Uterus (tissue), 4 donors: ENCODE data around the gene ZIC1. TPM values are rescaled to one million over a fixed set of nuclear protein-coding genes. Genes with fewer than 3 reads are reported as not detected.

Experiments used
- DNase-seq, 2 donors: peaks; one replicate each; pipeline ENCODE4 v3.0.0-alpha.2; 2019 to 2020
- H3K27ac ChIP-seq, 2 donors: fragments of 200-600 bp; sonication (generic); 1 replicate in 1 of 2; 2 replicates in 1 of 2; pipeline ENCODE4 v1.5.1; 2016 to 2018
- H3K27me3 ChIP-seq, 2 donors: fragments of 200-600 bp; sonication (generic); one replicate each; pipeline ENCODE4 v1.5.1; 2018 to 2019; ENCODE audit warnings: control low read depth in 1 of 2
- H3K36me3 ChIP-seq, 2 donors: fragments of 200-600 bp; sonication (generic); one replicate each; pipeline ENCODE4 v1.5.1; 2019; ENCODE audit warnings: control low read depth in 1 of 2
- H3K4me1 ChIP-seq, 2 donors: fragments of 200-600 bp; sonication (generic); one replicate each; pipeline ENCODE4 v1.5.1; 2018 to 2019; ENCODE audit warnings: control low read depth in 1 of 2
- H3K4me3 ChIP-seq, 2 donors: fragments of 200-600 bp; sonication (generic); 1 replicate in 1 of 2; 2 replicates in 1 of 2; pipeline ENCODE4 v1.5.1; 2018 to 2019; ENCODE audit warnings: mild to moderate bottlenecking in 1 of 2
- H3K9me3 ChIP-seq, 2 donors: fragments of 200-600 bp; sonication (generic); one replicate each; pipeline ENCODE4 v1.5.1; 2019; ENCODE audit warnings: control low read depth in 1 of 2
- POLR2A ChIP-seq, 2 donors: fragments of 450-650 bp; IDR thresholded peaks; one replicate each; pipeline ENCODE4 v1.6.1; 2016; ENCODE audit warnings: antibody characterized with exemption in 2 of 2, mild to moderate bottlenecking in 1 of 2, moderate library complexity in 1 of 2
- intact Hi-C: fragments of 100-400 bp; cut with DNase I; formaldehyde crosslinking; loops from one replicate; pipeline ENCODE4 v1.15.1; 2023; ENCODE audit warnings: low total_unique reads
- total RNA-seq, 4 donors: library from RNA; depleted of rRNA in 3 of 4; stranded (reverse); fragments of >200 nt in 3 of 4; gene quantifications; one replicate each; pipeline versions ENCODE4 v1.1.0 to v1.2.4, GENCODE V29; 2014 to 2023
- TF ChIP-seq, protein P1 (sequence below), 4 experiments: fragments of 200-600 bp in 2 of 4; fragments of 450-650 bp in 2 of 4; sonication (generic) in 2 of 4; IDR thresholded peaks; one replicate each; pipeline ENCODE4 v1.5.1; 2016 to 2019; ENCODE audit warnings: antibody characterized with exemption in 4 of 4, mild to moderate bottlenecking in 2 of 4, moderate library complexity in 1 of 4
- donor health status: DM: yes; HTN: yes; CAD: no.

ZIC1 gene
- total RNA-seq, 4 donors from 2014 or later: not detected

GRCh38 chr3:147407498-147408187 is 1.5 kb upstream of the ZIC1 start:
- H3K4me1 ChIP-seq: peaks cover 0 to 15% of the 10 kb centered on the region in 2 donors

GRCh38 chr3:147408188-147409100 is 721 bp upstream of the ZIC1 start:
- no peak overlapping the region for H3K4me3 ChIP-seq
- H3K27ac ChIP-seq: no peak overlapping the region
- H3K36me3 ChIP-seq: no peaks in the 10 kb centered on the region
- H3K9me3 ChIP-seq: no peaks in the 10 kb centered on the region
- peaks cover 0 to 15% of the 10 kb centered on the region in 2 donors for H3K4me1 ChIP-seq
- TF ChIP-seq, protein P1, sequence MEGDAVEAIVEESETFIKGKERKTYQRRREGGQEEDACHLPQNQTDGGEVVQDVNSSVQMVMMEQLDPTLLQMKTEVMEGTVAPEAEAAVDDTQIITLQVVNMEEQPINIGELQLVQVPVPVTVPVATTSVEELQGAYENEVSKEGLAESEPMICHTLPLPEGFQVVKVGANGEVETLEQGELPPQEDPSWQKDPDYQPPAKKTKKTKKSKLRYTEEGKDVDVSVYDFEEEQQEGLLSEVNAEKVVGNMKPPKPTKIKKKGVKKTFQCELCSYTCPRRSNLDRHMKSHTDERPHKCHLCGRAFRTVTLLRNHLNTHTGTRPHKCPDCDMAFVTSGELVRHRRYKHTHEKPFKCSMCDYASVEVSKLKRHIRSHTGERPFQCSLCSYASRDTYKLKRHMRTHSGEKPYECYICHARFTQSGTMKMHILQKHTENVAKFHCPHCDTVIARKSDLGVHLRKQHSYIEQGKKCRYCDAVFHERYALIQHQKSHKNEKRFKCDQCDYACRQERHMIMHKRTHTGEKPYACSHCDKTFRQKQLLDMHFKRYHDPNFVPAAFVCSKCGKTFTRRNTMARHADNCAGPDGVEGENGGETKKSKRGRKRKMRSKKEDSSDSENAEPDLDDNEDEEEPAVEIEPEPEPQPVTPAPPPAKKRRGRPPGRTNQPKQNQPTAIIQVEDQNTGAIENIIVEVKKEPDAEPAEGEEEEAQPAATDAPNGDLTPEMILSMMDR (IDR thresholded peaks at IDR 0.05): no peak
- TF ChIP-seq POLR2A (IDR thresholded peaks at IDR 0.05): no peak
- peaks cover 29 to 89% of the 10 kb centered on the region in 2 donors for H3K27me3 ChIP-seq
- DNase-seq: no peak
- intact Hi-C loops: no loop called here

More at GRCh38 chr3:147407498-147408187, 1.5 kb upstream of the ZIC1 start:
- TF ChIP-seq POLR2A (IDR thresholded peaks at IDR 0.05): no peak
- TF ChIP-seq, protein P1 (IDR thresholded peaks at IDR 0.05): no peak
- Histone ChIP-seq H3K4me3 (no peak overlapping the region), H3K27ac (no peak overlapping the region), H3K9me3 (no peaks in the 10 kb centered on the region), H3K36me3 (no peaks in the 10 kb centered on the region), H3K27me3 (peaks cover 29 to 81% of the 10 kb centered on the region in 2 donors)
- intact Hi-C loops: no loop called here
- no peak for DNase-seq

DNA sequence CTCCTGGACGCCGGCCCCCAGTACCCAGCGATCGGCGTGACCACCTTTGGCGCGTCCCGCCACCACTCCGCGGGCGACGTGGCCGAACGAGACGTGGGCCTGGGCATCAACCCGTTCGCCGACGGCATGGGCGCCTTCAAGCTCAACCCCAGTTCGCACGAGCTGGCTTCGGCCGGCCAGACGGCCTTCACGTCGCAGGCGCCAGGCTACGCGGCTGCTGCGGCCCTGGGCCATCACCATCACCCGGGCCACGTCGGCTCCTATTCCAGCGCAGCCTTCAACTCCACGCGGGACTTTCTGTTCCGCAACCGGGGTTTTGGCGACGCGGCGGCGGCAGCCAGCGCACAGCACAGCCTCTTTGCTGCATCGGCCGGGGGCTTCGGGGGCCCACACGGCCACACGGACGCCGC is 956 bp downstream of the ZIC1 start:
- TF ChIP-seq, protein P1 (IDR thresholded peaks at IDR 0.05): no peak
- no peak for TF ChIP-seq POLR2A (IDR thresholded peaks at IDR 0.05)
- peaks cover 34 to 97% of the 10 kb centered on the region in 2 donors for H3K27me3 ChIP-seq
- H3K9me3 ChIP-seq: no peaks in the 10 kb centered on the region
- peak overlapping the region in 1 of 2 donors; percentile 17 for H3K4me3 ChIP-seq
- intact Hi-C loops: no loop called here
- H3K4me1 ChIP-seq: peaks cover 0 to 15% of the 10 kb centered on the region in 2 donors
- DNase-seq: no peak
- H3K36me3 ChIP-seq: no peaks in the 10 kb centered on the region
- no peak overlapping the region for H3K27ac ChIP-seq

GRCh38 chr3:147410526-147411237 is 1.5 kb downstream of the ZIC1 start:
- H3K9me3 ChIP-seq: no peaks in the 10 kb centered on the region
- DNase-seq: no peak
- no peaks in the 10 kb centered on the region for H3K36me3 ChIP-seq
- peaks cover 35 to 97% of the 10 kb centered on the region in 2 donors for H3K27me3 ChIP-seq
- intact Hi-C loops: no loop called here
- H3K27ac ChIP-seq: no peak overlapping the region
- TF ChIP-seq, protein P1 (IDR thresholded peaks at IDR 0.05): no peak
- TF ChIP-seq POLR2A (IDR thresholded peaks at IDR 0.05): no peak
- peaks cover 0 to 15% of the 10 kb centered on the region in 2 donors for H3K4me1 ChIP-seq
- H3K4me3 ChIP-seq: peak overlapping the region in 1 of 2 donors; percentile 17
